Type B pancreatic cell (in vitro differentiated cells): ENCODE data around the gene KIAA1958. TPM values are rescaled to one million over a fixed set of nuclear protein-coding genes. Genes with fewer than 3 reads are reported as not detected.
"Not testable (repeated sequence)": the region's sequence is repeated elsewhere in the genome, so short reads cannot be mapped to it uniquely, and the experiment has no call there.

Source experiments
- DNase-seq: peaks from one replicate; pipeline ENCODE4 v3.0.0; 2021; ENCODE audit warnings: mixed read lengths; ENCODE audit not compliant: unreplicated experiment; ENCODE audit errors: extremely low spot score
- H3K27ac Mint-ChIP-seq: 2 replicates; pipeline ENCODE4 v1.8.0; 2021; ENCODE audit warnings: mild to moderate bottlenecking, mixed read lengths
- H3K27me3 Mint-ChIP-seq: 2 replicates; pipeline ENCODE4 v1.8.0; 2021; ENCODE audit warnings: mixed read lengths
- H3K36me3 Mint-ChIP-seq: 2 replicates; pipeline ENCODE4 v1.8.0; 2021; ENCODE audit warnings: mixed read lengths
- H3K4me1 Mint-ChIP-seq: one replicate; pipeline ENCODE4 v1.8.0; 2021; ENCODE audit warnings: mixed read lengths; ENCODE audit not compliant: unreplicated experiment
- H3K4me3 Mint-ChIP-seq: 2 replicates; pipeline ENCODE4 v1.8.0; 2021; ENCODE audit warnings: mild to moderate bottlenecking, mixed read lengths
- H3K9me3 Mint-ChIP-seq: 2 replicates; pipeline ENCODE4 v1.8.0; 2021; ENCODE audit warnings: mixed read lengths
- total RNA-seq: library from RNA; stranded (reverse); gene quantifications from 2 replicates; pipeline ENCODE4 v1.2.1, GENCODE V29; 2021; ENCODE audit warnings: low replicate concordance
- TF ChIP-seq, protein P1 (sequence below): fragments of 200-600 bp; sonication (generic); conservative IDR thresholded peaks from 2 replicates; pipeline ENCODE4 v1.5.0; 2021; ENCODE audit warnings: antibody characterized with exemption, mild to moderate bottlenecking

The KIAA1958 gene
- total RNA-seq, 1 donor from 2014 or later = 28.1 TPM

DNA sequence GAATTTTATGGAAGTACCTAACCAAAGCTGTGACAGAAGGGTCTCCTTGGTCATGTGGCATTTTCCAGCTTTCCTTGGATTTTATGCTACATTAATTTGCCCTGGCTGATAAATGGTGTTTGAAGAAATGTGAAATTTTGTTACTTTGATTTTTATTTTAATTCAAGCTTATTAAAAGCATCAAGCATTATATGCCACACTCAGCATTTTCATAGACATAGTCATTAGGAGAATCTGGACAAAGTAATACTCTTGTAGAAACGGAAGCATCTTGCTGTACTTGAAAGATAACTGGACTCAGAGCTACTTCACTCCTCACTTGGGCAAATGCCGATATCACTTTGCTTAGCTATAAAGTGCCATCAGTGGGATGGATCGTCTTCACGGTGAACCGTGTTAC, 177.1 kb downstream of the KIAA1958 start:
- Mint-ChIP-seq H3K27me3 (no peaks in the 10 kb centered on the region), H3K4me1 (no peaks in the 10 kb centered on the region), H3K9me3 (no peaks in the 10 kb centered on the region), H3K27ac (no peak overlapping the region), H3K4me3 (no peak overlapping the region), H3K36me3 (no peaks in the 10 kb centered on the region)
- no peak for DNase-seq
- TF ChIP-seq, protein P1, sequence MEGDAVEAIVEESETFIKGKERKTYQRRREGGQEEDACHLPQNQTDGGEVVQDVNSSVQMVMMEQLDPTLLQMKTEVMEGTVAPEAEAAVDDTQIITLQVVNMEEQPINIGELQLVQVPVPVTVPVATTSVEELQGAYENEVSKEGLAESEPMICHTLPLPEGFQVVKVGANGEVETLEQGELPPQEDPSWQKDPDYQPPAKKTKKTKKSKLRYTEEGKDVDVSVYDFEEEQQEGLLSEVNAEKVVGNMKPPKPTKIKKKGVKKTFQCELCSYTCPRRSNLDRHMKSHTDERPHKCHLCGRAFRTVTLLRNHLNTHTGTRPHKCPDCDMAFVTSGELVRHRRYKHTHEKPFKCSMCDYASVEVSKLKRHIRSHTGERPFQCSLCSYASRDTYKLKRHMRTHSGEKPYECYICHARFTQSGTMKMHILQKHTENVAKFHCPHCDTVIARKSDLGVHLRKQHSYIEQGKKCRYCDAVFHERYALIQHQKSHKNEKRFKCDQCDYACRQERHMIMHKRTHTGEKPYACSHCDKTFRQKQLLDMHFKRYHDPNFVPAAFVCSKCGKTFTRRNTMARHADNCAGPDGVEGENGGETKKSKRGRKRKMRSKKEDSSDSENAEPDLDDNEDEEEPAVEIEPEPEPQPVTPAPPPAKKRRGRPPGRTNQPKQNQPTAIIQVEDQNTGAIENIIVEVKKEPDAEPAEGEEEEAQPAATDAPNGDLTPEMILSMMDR = no peak

DNA sequence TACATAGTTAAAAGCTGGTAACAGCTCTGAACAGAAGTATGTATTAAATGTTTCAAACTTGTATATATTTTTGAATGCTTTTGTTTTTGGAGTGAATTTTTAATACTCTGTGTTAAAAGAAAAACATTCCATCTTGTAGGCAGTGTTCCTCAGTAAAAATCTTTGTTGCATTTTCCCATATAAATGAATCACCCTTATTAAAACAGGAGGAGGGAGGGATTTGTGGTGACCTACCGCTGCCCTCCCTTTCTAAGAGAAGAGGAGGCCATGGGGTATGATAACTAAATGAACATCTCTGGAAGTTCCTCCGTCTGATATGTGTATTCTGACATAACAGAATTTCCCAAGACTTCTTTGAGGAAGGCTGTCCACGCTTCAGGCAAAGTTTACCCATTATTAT, 177.9 kb downstream of the KIAA1958 start:
- TF ChIP-seq, protein P1 = no peak
- Mint-ChIP-seq H3K4me3 (no peak overlapping the region), H3K9me3 (no peaks in the 10 kb centered on the region), H3K4me1 (no peaks in the 10 kb centered on the region), H3K27ac (no peak overlapping the region), H3K36me3 (no peaks in the 10 kb centered on the region), H3K27me3 (no peaks in the 10 kb centered on the region)
- no peak for DNase-seq

DNA sequence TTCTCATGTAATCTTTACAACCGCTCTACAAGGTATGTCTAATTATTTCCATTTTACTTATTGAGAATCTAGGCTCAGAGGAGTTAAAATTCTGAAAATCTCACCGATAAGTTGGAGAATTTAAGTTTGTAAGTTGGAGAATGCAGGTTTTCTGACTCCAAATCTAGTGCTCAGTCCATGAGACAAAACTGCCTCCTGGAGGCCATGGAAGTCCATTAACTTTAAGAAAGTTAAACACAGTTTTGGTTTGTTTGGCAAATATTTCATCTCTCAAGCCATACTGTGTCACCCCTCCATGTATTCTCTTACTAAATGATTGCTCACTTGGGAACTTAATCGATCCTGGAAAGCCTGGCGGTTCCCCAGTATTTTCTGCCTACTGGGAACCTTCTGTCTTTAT, 178.7 kb downstream of the KIAA1958 start:
- no peaks in the 10 kb centered on the region for H3K9me3 Mint-ChIP-seq
- no peaks in the 10 kb centered on the region for H3K27me3 Mint-ChIP-seq
- H3K36me3 Mint-ChIP-seq = peaks cover 3% of the 10 kb centered on the region
- H3K27ac Mint-ChIP-seq = no peak overlapping the region
- no peaks in the 10 kb centered on the region for H3K4me1 Mint-ChIP-seq
- no peak for DNase-seq
- H3K4me3 Mint-ChIP-seq = no peak overlapping the region
- TF ChIP-seq, protein P1 = no peak

DNA sequence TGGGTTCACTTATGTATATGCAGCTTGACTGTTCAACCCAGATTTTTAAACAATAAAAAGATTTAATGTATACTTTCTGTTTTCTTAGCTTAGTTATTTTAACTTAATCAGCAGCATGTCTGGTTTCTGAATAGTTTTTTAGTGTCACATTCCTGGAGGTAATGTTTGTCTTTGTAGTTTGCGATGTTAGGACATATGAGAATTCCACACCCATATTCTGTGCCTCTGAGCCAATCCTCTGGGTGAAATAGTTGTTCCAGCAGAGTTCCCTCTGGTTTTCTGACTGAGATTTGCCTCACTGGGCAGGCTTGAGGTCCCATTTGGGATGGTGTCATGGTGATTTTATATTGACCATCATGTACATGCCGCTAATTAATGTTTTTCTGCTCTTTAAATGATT, 182.7 kb downstream of the KIAA1958 start:
- TF ChIP-seq, protein P1 = no peak
- no peak for DNase-seq
- Mint-ChIP-seq H3K9me3 (no peaks in the 10 kb centered on the region), H3K4me1 (no peaks in the 10 kb centered on the region), H3K27me3 (no peaks in the 10 kb centered on the region), H3K36me3 (peaks cover 4% of the 10 kb centered on the region), H3K4me3 (no peak overlapping the region), H3K27ac (no peak overlapping the region)

DNA sequence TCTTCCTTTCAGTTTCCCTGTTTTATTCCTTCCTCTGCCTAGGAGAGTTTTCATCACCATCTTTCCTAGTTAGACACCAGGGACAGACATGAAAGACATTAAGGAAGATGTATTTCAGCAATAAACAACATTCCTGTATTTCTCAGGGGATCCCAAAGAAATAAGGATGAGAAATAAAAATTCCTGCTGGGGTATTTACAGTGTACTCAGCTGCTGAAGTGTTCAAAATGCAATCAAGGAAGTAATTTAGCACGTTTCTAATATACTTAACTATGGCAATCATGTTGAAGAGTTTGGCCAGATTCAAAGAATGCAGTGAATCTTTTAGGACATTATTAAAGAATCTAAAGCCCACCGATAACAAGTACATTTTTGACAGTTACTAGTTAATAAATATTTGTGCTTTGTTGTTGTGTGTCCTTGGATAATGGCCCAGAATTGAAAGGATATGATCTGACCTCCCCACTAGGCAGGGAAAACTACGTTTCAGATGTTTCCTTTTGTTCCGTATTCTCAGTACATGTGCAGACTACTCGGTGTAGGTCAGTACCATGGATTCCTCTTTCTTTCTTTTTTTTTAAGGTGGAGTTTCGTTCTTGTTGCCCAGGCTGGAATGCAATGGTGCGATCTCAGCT, 184.5 kb downstream of the KIAA1958 start:
- Mint-ChIP-seq H3K9me3 (no peaks in the 10 kb centered on the region), H3K4me3 (no peak overlapping the region), H3K4me1 (no peaks in the 10 kb centered on the region), H3K27me3 (no peaks in the 10 kb centered on the region), H3K27ac (no peak overlapping the region), H3K36me3 (peaks cover 4% of the 10 kb centered on the region)
- TF ChIP-seq, protein P1 = no peak
- no peak for DNase-seq

DNA sequence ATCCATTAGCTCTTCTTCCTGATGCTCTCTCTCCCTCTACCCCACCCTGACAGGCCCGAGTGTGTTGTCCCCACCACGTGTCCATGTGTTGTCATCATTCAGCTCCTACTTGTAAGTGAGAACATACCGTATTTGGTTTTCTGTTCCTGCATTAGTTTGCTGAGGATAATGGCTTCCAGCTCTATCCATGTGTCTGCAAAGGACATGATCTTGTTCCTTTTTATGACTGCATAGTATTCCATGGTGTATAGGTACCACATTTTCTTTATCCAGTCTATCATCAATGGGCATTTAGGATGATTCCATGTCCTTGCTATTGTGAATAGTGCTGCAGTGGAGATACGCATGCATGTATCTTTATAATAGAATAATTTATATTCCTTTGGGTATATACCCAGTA, 186.6 kb downstream of the KIAA1958 start:
- H3K27me3 Mint-ChIP-seq, H3K9me3 Mint-ChIP-seq, DNase-seq, H3K27ac Mint-ChIP-seq, H3K4me1 Mint-ChIP-seq, H3K4me3 Mint-ChIP-seq, H3K36me3 Mint-ChIP-seq: not testable (repeated sequence)
